RWPE1 (cell line): ENCODE measurements around the gene PPP1R9B.

Source experiments
- CTCF ChIA-PET: fragments of 350-600 bp; sonication (Branson Sonifier 250); formaldehyde crosslinking; extraction: SDS; loops from one replicate; lab custom pipeline; 2021; lab: Yijun Ruan, JAX
- POLR2A ChIA-PET: fragments of 400-600 bp; formaldehyde crosslinking; extraction: SDS; loops from one replicate; lab custom pipeline; 2020; ENCODE audit warnings: antibody characterized with exemption; ENCODE audit not compliant: low non-redundant PET; lab: Yijun Ruan, JAX
- DNase-seq: peaks from one replicate; pipeline ENCODE4 v3.0.0; 2012; ENCODE audit warnings: low spot score
- H3K27ac ChIP-seq: fragments of 450-650 bp; 2 replicates; pipeline ENCODE4 v1.5.1; 2017
- CTCF ChIP-seq: fragments of 450-650 bp; conservative IDR thresholded peaks from 2 replicates; pipeline ENCODE4 v1.5.1; 2017; ENCODE audit warnings: low read depth, mild to moderate bottlenecking

PPP1R9B gene

DNA sequence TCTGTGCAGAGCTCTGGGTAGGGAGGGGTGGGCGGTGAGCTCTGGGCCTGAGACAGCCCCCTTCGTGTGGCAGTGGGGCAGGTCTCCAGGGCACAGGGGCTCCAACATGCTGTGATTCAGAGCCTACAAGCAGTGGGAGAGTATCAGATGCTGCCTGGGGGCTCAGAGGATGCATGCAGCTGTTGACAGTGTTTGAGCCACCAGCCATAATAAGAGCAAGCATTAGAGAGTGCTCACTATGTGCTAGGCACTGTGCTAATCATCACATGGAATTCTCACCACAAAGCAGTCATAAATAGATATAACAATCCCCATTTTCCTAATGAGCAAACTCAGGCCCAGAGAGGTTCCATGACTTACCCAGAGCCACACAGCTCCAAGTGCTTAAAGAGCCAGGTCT is 47.2 kb downstream of the PPP1R9B start:
- DNase-seq: no peak
- CTCF ChIA-PET: interaction anchor here (0.6 to 1.3 kb wide), 2 partner anchors 9 to 36 kb away, joined by 4 to 8 read pairs; no protein-coding TSS in a partner anchor
- H3K27ac ChIP-seq: peak overlapping the region; percentile 11; the same call in 1 of the 2 replicates
- TF ChIP-seq CTCF: no peak
- POLR2A ChIA-PET: no interaction called here

DNA sequence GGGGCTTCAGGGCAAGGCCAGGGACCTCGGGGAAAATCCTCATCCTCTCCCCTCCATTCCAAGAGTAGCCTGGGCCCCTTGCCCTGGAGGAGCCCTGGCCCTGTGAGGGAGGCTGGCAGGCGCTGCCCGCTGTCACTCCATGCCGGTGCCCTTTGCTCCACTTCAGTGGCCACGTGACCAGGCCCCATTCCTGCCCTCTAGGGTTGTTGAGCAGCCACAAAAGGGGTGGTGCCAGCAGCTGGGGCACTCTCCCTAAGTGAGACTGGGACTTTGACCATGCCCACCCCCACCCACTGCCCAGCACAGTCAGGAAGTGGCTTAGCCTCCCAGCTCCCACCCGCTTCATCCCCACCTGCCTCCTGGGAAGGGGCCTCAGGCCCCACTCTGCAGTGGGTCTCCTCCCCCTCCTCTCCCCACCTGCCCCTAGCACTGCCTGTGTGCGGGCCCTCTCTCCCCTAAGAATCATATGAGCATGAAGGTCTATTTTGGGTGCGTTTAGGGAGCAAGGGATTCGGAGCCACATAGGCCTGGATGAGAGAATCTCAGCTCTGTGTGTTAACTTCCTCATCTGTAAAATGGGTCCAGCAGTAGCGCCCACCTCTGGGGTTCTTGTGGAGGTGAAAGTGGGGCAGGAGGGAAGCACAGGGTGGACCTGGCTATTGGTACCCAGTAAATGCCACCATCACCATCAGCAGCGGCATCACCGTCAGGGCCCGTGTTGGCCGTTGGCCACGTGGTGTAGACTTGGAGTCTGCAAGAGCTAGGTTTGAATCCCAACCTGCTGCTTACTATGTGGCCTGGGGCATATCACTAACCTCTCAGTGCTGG is 48.1 kb downstream of the PPP1R9B start:
- CTCF ChIA-PET: interaction anchor here (0.7 to 1.0 kb wide), 2 partner anchors 8 to 11 kb away, joined by 5 to 7 read pairs; no protein-coding TSS in a partner anchor
- POLR2A ChIA-PET: no interaction called here
- no peak for DNase-seq
- no peak for TF ChIP-seq CTCF
- H3K27ac ChIP-seq: peak overlapping the region; percentile 62

DNA sequence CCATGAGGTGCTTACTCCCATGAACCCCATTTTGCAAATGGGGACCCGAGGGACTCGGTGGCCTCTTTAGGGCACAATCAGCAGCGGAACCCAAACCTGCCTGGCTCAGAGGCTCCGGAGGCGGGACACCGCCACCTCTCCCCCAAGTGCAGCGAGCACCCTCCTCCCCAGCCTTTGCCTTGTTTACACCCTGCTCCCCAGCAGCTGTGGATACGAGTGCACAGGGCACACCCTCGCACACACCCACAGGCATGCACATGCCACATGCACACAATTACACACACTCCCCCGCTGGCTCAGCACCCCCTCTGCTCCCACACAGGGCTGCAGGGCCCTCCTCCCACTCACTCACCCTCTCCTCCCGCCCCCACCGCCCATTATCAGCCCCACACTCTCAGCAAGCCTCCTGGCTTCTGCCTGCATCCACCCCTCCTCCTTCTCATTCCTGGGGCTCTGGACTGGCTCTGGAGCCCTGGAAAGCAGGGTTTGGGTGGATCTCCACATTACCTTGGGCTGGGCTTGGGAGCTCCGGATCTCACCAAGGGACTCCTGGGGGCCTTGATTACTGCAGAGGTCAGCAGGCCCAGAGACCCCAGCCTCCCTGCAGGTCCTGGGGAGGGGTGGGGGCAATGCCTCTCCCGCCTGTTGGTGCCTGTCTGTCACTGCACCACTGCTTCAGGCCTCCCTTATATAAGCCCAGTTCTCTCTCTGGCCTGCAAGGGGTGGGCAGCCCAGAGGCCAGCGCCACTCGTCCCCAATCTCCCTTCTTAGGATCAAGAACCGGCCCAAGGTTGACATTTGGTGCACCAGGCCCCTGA is 48.9 kb downstream of the PPP1R9B start:
- ChIA-PET CTCF (interaction anchor here (0.6 to 1.0 kb wide), 3 partner anchors 7 to 13 kb away, joined by 3 to 7 read pairs (median 5); no protein-coding TSS in a partner anchor), POLR2A (no interaction called here)
- TF ChIP-seq CTCF: no peak
- no peak for DNase-seq
- H3K27ac ChIP-seq: peak overlapping the region; percentile 62

DNA sequence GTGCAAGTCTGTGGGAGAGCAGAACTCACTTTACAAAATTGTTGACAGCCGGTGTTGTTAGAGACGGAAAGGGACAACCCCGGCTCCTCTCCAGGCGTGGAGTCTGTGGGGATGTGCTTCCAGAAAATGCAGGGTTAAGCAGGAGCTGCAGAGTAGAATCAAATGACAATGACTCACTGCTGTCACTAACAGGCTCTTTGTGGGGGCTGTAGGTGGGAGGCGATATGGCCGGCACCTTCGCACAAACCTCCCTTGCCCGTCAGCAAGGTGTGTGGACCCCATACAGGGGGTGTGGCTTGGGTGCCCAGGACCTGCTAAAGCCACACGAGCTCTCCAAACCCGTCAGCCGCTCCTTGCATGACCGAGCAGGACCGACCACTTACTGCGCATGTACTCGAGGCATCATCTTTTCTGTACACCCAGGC is 49.5 kb downstream of the PPP1R9B start:
- DNase-seq: no peak
- ChIA-PET POLR2A (no interaction called here), CTCF (interaction anchor here (0.6 kb wide), 2 partner anchors 14 to 74 kb away, joined by 3 read pairs; no protein-coding TSS in a partner anchor)
- peak overlapping the region; percentile 62 for H3K27ac ChIP-seq
- no peak for TF ChIP-seq CTCF

DNA sequence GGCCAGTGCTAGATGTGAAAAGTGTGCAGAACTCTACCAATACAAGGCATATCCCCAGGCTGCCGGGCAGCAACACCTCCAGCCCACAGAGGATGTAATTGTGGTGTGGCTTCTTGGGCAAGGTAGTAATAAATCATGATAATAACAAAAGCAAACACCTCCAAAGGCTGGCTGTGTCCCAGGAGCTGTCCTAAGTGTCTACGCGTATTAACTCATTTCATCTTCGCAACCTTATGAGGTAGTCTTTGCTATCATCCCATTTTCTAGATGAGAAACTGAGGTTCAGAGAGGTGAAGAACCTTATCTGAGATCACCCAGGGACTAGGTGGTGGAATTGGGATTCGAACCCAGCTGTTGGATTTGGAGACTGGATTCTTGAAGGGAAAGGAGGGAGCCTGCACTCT is 50.0 kb downstream of the PPP1R9B start:
- DNase-seq: no peak
- CTCF ChIA-PET: interaction anchor here (0.6 to 0.7 kb wide), 2 partner anchors 73 to 155 kb away, joined by 3 to 5 read pairs; no protein-coding TSS in a partner anchor
- POLR2A ChIA-PET: no interaction called here
- peak overlapping the region; percentile 62 for H3K27ac ChIP-seq
- TF ChIP-seq CTCF: no peak

GRCh38 chr17:50099003-50099402 is 51.5 kb downstream of the PPP1R9B start:
- DNase-seq: no peak
- ChIA-PET CTCF (interaction anchor here (0.7 kb wide), 1 partner anchor 74 kb away, joined by 3 read pairs; no protein-coding TSS in a partner anchor), POLR2A (no interaction called here)
- TF ChIP-seq CTCF: no peak
- peak overlapping the region; percentile 62 for H3K27ac ChIP-seq
